IPS-18a (cell line): ENCODE data around the gene CLPTM1.
"Not testable (repeated sequence)": the region's sequence is repeated elsewhere in the genome, so short reads cannot be mapped to it uniquely, and the experiment has no call there.

Source experiments
- H3K27ac ChIP-seq: one replicate; pipeline ENCODE4 v1.5.1; 2013; ENCODE audit warnings: low read length
- H3K27me3 ChIP-seq: one replicate; pipeline ENCODE4 v1.6.1; 2013; ENCODE audit warnings: mild to moderate bottlenecking, low read length; ENCODE audit not compliant: control insufficient read depth, insufficient read depth
- H3K36me3 ChIP-seq: one replicate; pipeline ENCODE4 v1.6.1; 2013; ENCODE audit warnings: low read depth, low read length; ENCODE audit not compliant: control insufficient read depth
- H3K4me1 ChIP-seq: one replicate; pipeline ENCODE4 v1.6.1; 2013; ENCODE audit warnings: low read depth, low read length; ENCODE audit not compliant: control insufficient read depth
- H3K4me3 ChIP-seq: one replicate; pipeline ENCODE4 v1.5.1; 2013; ENCODE audit warnings: low read length
- H3K9ac ChIP-seq: one replicate; pipeline ENCODE4 v1.6.1; 2013; ENCODE audit warnings: mild to moderate bottlenecking, low read length, moderate library complexity
- H3K9me3 ChIP-seq: one replicate; pipeline ENCODE4 v1.6.1; 2013; ENCODE audit warnings: low read depth, low read length; ENCODE audit not compliant: control insufficient read depth

CLPTM1 gene

GRCh38 chr19:44954649-44955504 lies at the start of gene CLPTM1:
Gene CLPTM1 (plus strand): TSS chr19:44955380. CDS start chr19:44955396, 16 bp downstream.
- H3K9ac ChIP-seq: peak within 1 kb of the TSS; percentile 95
- H3K4me3 ChIP-seq: peak within 1 kb of the TSS; percentile 100
- peaks cover 7% of the 10 kb centered on the region for H3K4me1 ChIP-seq
- H3K27me3 ChIP-seq: no peaks in the 10 kb centered on the region
- no peaks in the 10 kb centered on the region for H3K9me3 ChIP-seq
- H3K36me3 ChIP-seq: no peaks in the 10 kb centered on the region
- H3K27ac ChIP-seq: peak within 1 kb of the TSS; percentile 98

GRCh38 chr19:44905437-44906160 lies 49.6 kb upstream of the CLPTM1 start, which contains the start of gene APOE:
Gene APOE (plus strand): TSS chr19:44905796. CDS start chr19:44906625, 829 bp downstream.
- no peaks in the 10 kb centered on the region for H3K9me3 ChIP-seq
- peak within 1 kb of the TSS; percentile 88 for H3K9ac ChIP-seq
- peaks cover 4% of the 10 kb centered on the region for H3K4me1 ChIP-seq
- H3K36me3 ChIP-seq: peaks cover 26% of the 10 kb centered on the region
- H3K27me3 ChIP-seq: no peaks in the 10 kb centered on the region
- H3K4me3 ChIP-seq: peak within 1 kb of the TSS; percentile 90
- peak within 1 kb of the TSS; percentile 56 for H3K27ac ChIP-seq

GRCh38 chr19:44907613-44908012 lies 47.6 kb upstream of the CLPTM1 start:
- Histone ChIP-seq H3K9ac (no peak overlapping the region), H3K4me1 (peaks cover 4% of the 10 kb centered on the region), H3K27me3 (no peaks in the 10 kb centered on the region), H3K4me3 (no peak overlapping the region), H3K9me3 (no peaks in the 10 kb centered on the region), H3K27ac (no peak overlapping the region), H3K36me3 (peaks cover 20% of the 10 kb centered on the region)

GRCh38 chr19:44908074-44908835 lies 46.9 kb upstream of the CLPTM1 start:
- Histone ChIP-seq H3K27ac (no peak overlapping the region), H3K9ac (no peak overlapping the region), H3K4me3 (no peak overlapping the region), H3K4me1 (peaks cover 4% of the 10 kb centered on the region), H3K36me3 (peaks cover 17% of the 10 kb centered on the region), H3K27me3 (no peaks in the 10 kb centered on the region), H3K9me3 (no peaks in the 10 kb centered on the region)

- H3K4me3 ChIP-seq: no peak overlapping the region
- no peak overlapping the region for H3K27ac ChIP-seq
- H3K9me3 ChIP-seq: no peaks in the 10 kb centered on the region
- peaks cover 17% of the 10 kb centered on the region for H3K36me3 ChIP-seq
- H3K27me3 ChIP-seq: no peaks in the 10 kb centered on the region
- no peak overlapping the region for H3K9ac ChIP-seq
- peaks cover 2% of the 10 kb centered on the region for H3K4me1 ChIP-seq
These were observed 46.3 kb upstream of the CLPTM1 start for GRCh38 chr19:44908836-44909261.

- Histone ChIP-seq H3K36me3 (peaks cover 17% of the 10 kb centered on the region), H3K4me3 (no peak overlapping the region), H3K9ac (no peak overlapping the region), H3K4me1 (peaks cover 4% of the 10 kb centered on the region), H3K27ac (no peak overlapping the region), H3K27me3 (no peaks in the 10 kb centered on the region), H3K9me3 (no peaks in the 10 kb centered on the region)
These were observed 45.4 kb upstream of the CLPTM1 start for GRCh38 chr19:44909775-44910174.

- not testable (repeated sequence) for H3K27me3 ChIP-seq, H3K4me1 ChIP-seq, H3K4me3 ChIP-seq, H3K9me3 ChIP-seq, H3K27ac ChIP-seq, H3K9ac ChIP-seq
- peaks cover 15% of the 10 kb centered on the region for H3K36me3 ChIP-seq
These were observed 43.3 kb upstream of the CLPTM1 start for GRCh38 chr19:44911896-44912295.

- H3K9ac ChIP-seq: no peak overlapping the region
- H3K27ac ChIP-seq: no peak overlapping the region
- peaks cover 4% of the 10 kb centered on the region for H3K4me1 ChIP-seq
These were observed 42.3 kb upstream of the CLPTM1 start for GRCh38 chr19:44912854-44913253.

GRCh38 chr19:44913512-44914432 lies 41.4 kb upstream of the CLPTM1 start:
- peak overlapping the region; percentile 8 for H3K9ac ChIP-seq
- H3K9me3 ChIP-seq, H3K27me3 ChIP-seq, H3K27ac ChIP-seq, H3K36me3 ChIP-seq, H3K4me1 ChIP-seq: not testable (repeated sequence)
- peak overlapping the region; percentile 73 for H3K4me3 ChIP-seq

More at GRCh38 chr19:44912854-44913253, 42.3 kb upstream of the CLPTM1 start:
- Histone ChIP-seq H3K27me3 (no peaks in the 10 kb centered on the region), H3K9me3 (no peaks in the 10 kb centered on the region), H3K36me3 (peaks cover 6% of the 10 kb centered on the region), H3K4me3 (no peak overlapping the region)

- H3K27me3 ChIP-seq, H3K9me3 ChIP-seq, H3K4me1 ChIP-seq, H3K36me3 ChIP-seq: not testable (repeated sequence)
- H3K4me3 ChIP-seq: peak within 1 kb of the TSS; percentile 73
- H3K9ac ChIP-seq: peak within 1 kb of the TSS; percentile 83
- H3K27ac ChIP-seq: peak within 1 kb of the TSS; percentile 84
These were observed 40.6 kb upstream of the CLPTM1 start, which contains the start of gene APOC1 for GRCh38 chr19:44914433-44915206. Gene APOC1 (plus strand): TSS chr19:44914608. CDS start chr19:44914892, 284 bp downstream.
